Measurements from ENCODE around the gene HECTD1.
A peak's percentile ranks its signal among the peaks of the same experiment; 100 is the strongest.
"Not testable (repeated sequence)": the region's sequence is repeated elsewhere in the genome, so short reads cannot be mapped to it uniquely, and the experiment has no call there.

HECTD1 gene

DNA sequence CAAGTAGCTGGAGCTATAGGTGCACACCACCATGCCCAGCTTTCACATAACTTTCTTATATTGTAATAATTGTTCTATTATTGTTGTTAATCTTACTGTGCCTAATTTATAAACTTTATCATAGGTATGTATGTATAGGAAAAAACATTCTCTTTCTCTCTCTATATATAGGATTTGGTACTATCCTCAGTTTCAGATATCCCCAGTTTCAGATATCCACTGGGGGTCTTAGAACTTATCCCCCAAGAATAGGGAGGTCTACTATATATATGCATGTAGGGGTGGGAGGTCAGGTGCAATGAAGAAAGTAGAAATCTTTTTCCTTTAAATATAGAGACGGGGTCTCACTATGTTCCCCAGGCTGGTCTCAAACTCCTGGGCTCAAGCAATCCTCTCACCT, 110.5 kb downstream of the HECTD1 start:
- Histone ChIP-seq H3K9me3 (ENCODE audit: control insufficient read depth, low read length) (no peaks in the 10 kb centered on the region), H2BK12ac (ENCODE audit: low read length in 2 of 2) (no peak overlapping the region), H3K18ac (ENCODE audit: low read depth in 1 of 2, low read length in 2 of 2) (no peak overlapping the region), H3K14ac (ENCODE audit: low read length in 2 of 2) (no peak overlapping the region), H3K36me3 (ENCODE audit: control insufficient read depth in 1 of 2, insufficient read depth in 2 of 2, low read depth in 1 of 2, low read length in 2 of 2) (peaks cover 15 to 63% of the 10 kb centered on the region in 2 experiments), H3K9ac (ENCODE audit: low read length) (no peak overlapping the region), H3K4me2 (ENCODE audit: low read length, poor library complexity, severe bottlenecking) (no peak overlapping the region), H4K91ac (ENCODE audit: low read length) (no peak overlapping the region), H2BK5ac (ENCODE audit: low read depth, low read length, poor library complexity, severe bottlenecking) (no peak overlapping the region), H3K27ac (ENCODE audit: low read length, poor library complexity, severe bottlenecking) (no peak overlapping the region), H3K4me1 (ENCODE audit: control insufficient read depth, insufficient read depth, low read depth, low read length) (no peaks in the 10 kb centered on the region), H2AK5ac (ENCODE audit: low read length, severe bottlenecking) (no peak overlapping the region), H2BK120ac (ENCODE audit: low read depth, low read length) (no peak overlapping the region), H3K79me1 (replicated peaks; ENCODE audit: low read length, poor library complexity, severe bottlenecking) (peaks cover 11% of the 10 kb centered on the region), H4K8ac (ENCODE audit: low read length) (no peak overlapping the region), H3K4ac (ENCODE audit: low read depth in 1 of 2, low read length in 2 of 2) (no peak overlapping the region), H2AFZ (ENCODE audit: low read depth, low read length) (no peak overlapping the region), H3K4me3 (ENCODE audit: insufficient read depth in 1 of 2, low read depth in 1 of 2, low read length in 2 of 2) (no peak overlapping the region), H3K23ac (ENCODE audit: low read length in 2 of 2) (no peak overlapping the region), H3K27me3 (ENCODE audit: control insufficient read depth in 1 of 2, insufficient read depth in 1 of 2, low read length in 2 of 2) (no peaks in the 10 kb centered on the region), H2BK15ac (ENCODE audit: low read depth, poor library complexity, severe bottlenecking) (no peak overlapping the region)
- whole genome bisulfite sequencing: 86% methylated on average over 1 of the region's 1 CpG
- no peak for DNase-seq

- Histone ChIP-seq H3K27me3 (ENCODE audit: control insufficient read depth in 1 of 2, insufficient read depth in 1 of 2, low read length in 2 of 2) (no peaks in the 10 kb centered on the region), H2AK5ac (ENCODE audit: low read length, severe bottlenecking) (no peak overlapping the region), H4K8ac (ENCODE audit: low read length) (no peak overlapping the region), H3K36me3 (ENCODE audit: control insufficient read depth in 1 of 2, insufficient read depth in 2 of 2, low read depth in 1 of 2, low read length in 2 of 2) (peaks cover 15 to 55% of the 10 kb centered on the region in 2 experiments), H3K27ac (ENCODE audit: low read length, poor library complexity, severe bottlenecking) (no peak overlapping the region), H3K4ac (ENCODE audit: low read depth in 1 of 2, low read length in 2 of 2) (no peak overlapping the region), H2AFZ (ENCODE audit: low read depth, low read length) (no peak overlapping the region), H3K79me1 (replicated peaks; ENCODE audit: low read length, poor library complexity, severe bottlenecking) (peaks cover 11% of the 10 kb centered on the region), H3K9me3 (ENCODE audit: control insufficient read depth, low read length) (no peaks in the 10 kb centered on the region), H3K9ac (ENCODE audit: low read length) (no peak overlapping the region), H2BK15ac (ENCODE audit: low read depth, poor library complexity, severe bottlenecking) (no peak overlapping the region), H3K18ac (ENCODE audit: low read depth in 1 of 2, low read length in 2 of 2) (no peak overlapping the region), H2BK12ac (ENCODE audit: low read length in 2 of 2) (no peak overlapping the region), H3K14ac (ENCODE audit: low read length in 2 of 2) (no peak overlapping the region), H3K4me3 (ENCODE audit: insufficient read depth in 1 of 2, low read depth in 1 of 2, low read length in 2 of 2) (no peak overlapping the region), H4K91ac (ENCODE audit: low read length) (no peak overlapping the region), H3K4me1 (ENCODE audit: control insufficient read depth, insufficient read depth, low read depth, low read length) (no peaks in the 10 kb centered on the region), H2BK120ac (ENCODE audit: low read depth, low read length) (no peak overlapping the region), H3K4me2 (ENCODE audit: low read length, poor library complexity, severe bottlenecking) (no peak overlapping the region), H3K23ac (ENCODE audit: low read length in 2 of 2) (no peak overlapping the region), H2BK5ac (ENCODE audit: low read depth, low read length, poor library complexity, severe bottlenecking) (no peak overlapping the region)
- DNase-seq: peak; percentile 78
- 62% methylated on average over 3 of the region's 6 CpGs for WGBS
Observed at GRCh38 chr14:31096255-31096654, 111.3 kb downstream of the HECTD1 start.

DNA sequence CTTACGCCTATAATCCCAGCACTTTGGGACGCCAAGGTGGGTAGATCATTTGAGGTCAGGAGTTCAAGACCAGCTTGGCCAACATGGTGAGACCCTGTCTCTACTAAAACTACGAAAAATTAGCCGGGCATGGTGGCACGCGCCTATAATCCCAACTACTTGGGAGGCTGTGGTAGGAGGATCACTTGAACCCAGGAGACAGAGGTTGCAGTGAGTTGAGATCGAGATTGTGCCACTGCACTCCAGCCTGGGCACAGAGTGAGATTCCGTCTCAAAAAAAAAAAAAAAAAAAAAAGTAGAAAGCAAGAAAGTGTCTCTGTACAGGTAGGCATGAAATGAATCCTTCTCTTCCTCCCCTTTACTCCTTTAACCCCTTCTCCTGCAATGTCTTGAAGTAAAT, 111.8 kb downstream of the HECTD1 start:
- H2BK15ac ChIP-seq (ENCODE audit: low read depth, poor library complexity, severe bottlenecking); H2BK5ac ChIP-seq (ENCODE audit: low read depth, low read length, poor library complexity, severe bottlenecking); H4K91ac ChIP-seq (ENCODE audit: low read length); H3K9me3 ChIP-seq (ENCODE audit: control insufficient read depth, low read length); H3K79me1 ChIP-seq (replicated peaks; ENCODE audit: low read length, poor library complexity, severe bottlenecking); H2AFZ ChIP-seq (ENCODE audit: low read depth, low read length); H2AK5ac ChIP-seq (ENCODE audit: low read length, severe bottlenecking); H3K27me3 ChIP-seq (ENCODE audit: control insufficient read depth in 1 of 2, insufficient read depth in 1 of 2, low read length in 2 of 2); H3K4ac ChIP-seq (ENCODE audit: low read depth in 1 of 2, low read length in 2 of 2); H3K14ac ChIP-seq (ENCODE audit: low read length in 2 of 2); H3K4me2 ChIP-seq (ENCODE audit: low read length, poor library complexity, severe bottlenecking); DNase-seq; H2BK120ac ChIP-seq (ENCODE audit: low read depth, low read length); H2BK12ac ChIP-seq (ENCODE audit: low read length in 2 of 2); H3K23ac ChIP-seq (ENCODE audit: low read length in 2 of 2); H3K4me1 ChIP-seq (ENCODE audit: control insufficient read depth, insufficient read depth, low read depth, low read length); H3K9ac ChIP-seq (ENCODE audit: low read length); H4K8ac ChIP-seq (ENCODE audit: low read length); H3K27ac ChIP-seq (ENCODE audit: low read length, poor library complexity, severe bottlenecking); H3K4me3 ChIP-seq (ENCODE audit: insufficient read depth in 1 of 2, low read depth in 1 of 2, low read length in 2 of 2): not testable (repeated sequence)
- H3K36me3 ChIP-seq (ENCODE audit: control insufficient read depth in 1 of 2, insufficient read depth in 2 of 2, low read depth in 1 of 2, low read length in 2 of 2): peaks cover 11 to 51% of the 10 kb centered on the region in 2 experiments
- H3K18ac ChIP-seq (ENCODE audit: low read depth in 1 of 2, low read length in 2 of 2): peak overlapping the region in 1 of 2 experiments; percentile 26
- WGBS: over 99% methylated on average over 6 of the region's 8 CpGs

GRCh38 chr14:31093884-31094839, 113.4 kb downstream of the HECTD1 start:
- not testable (repeated sequence) for H2AK5ac ChIP-seq (ENCODE audit: low read length, severe bottlenecking); H2AFZ ChIP-seq (ENCODE audit: low read depth, low read length); H3K27ac ChIP-seq (ENCODE audit: low read length, poor library complexity, severe bottlenecking); H3K4me3 ChIP-seq (ENCODE audit: insufficient read depth in 1 of 2, low read depth in 1 of 2, low read length in 2 of 2); H3K4me2 ChIP-seq (ENCODE audit: low read length, poor library complexity, severe bottlenecking); H3K14ac ChIP-seq (ENCODE audit: low read length in 2 of 2); H3K27me3 ChIP-seq (ENCODE audit: control insufficient read depth in 1 of 2, insufficient read depth in 1 of 2, low read length in 2 of 2); H3K9ac ChIP-seq (ENCODE audit: low read length); H3K23ac ChIP-seq (ENCODE audit: low read length in 2 of 2); H4K91ac ChIP-seq (ENCODE audit: low read length); H2BK15ac ChIP-seq (ENCODE audit: low read depth, poor library complexity, severe bottlenecking); H2BK120ac ChIP-seq (ENCODE audit: low read depth, low read length); H4K8ac ChIP-seq (ENCODE audit: low read length); H3K4ac ChIP-seq (ENCODE audit: low read depth in 1 of 2, low read length in 2 of 2); H2BK5ac ChIP-seq (ENCODE audit: low read depth, low read length, poor library complexity, severe bottlenecking); DNase-seq; H3K79me1 ChIP-seq (replicated peaks; ENCODE audit: low read length, poor library complexity, severe bottlenecking); H3K18ac ChIP-seq (ENCODE audit: low read depth in 1 of 2, low read length in 2 of 2); H2BK12ac ChIP-seq (ENCODE audit: low read length in 2 of 2); H3K9me3 ChIP-seq (ENCODE audit: control insufficient read depth, low read length); H3K4me1 ChIP-seq (ENCODE audit: control insufficient read depth, insufficient read depth, low read depth, low read length)
- H3K36me3 ChIP-seq (ENCODE audit: control insufficient read depth in 1 of 2, insufficient read depth in 2 of 2, low read depth in 1 of 2, low read length in 2 of 2): peaks cover 10 to 34% of the 10 kb centered on the region in 2 experiments
- 97% methylated on average over 10 of the region's 10 CpGs for whole genome bisulfite sequencing

Data from mesenchymal stem cell (in vitro differentiated cells and primary cell).